ENCODE data around the gene ZNF839.
"Not testable (repeated sequence)": the region's sequence is repeated elsewhere in the genome, so short reads cannot be mapped to it uniquely, and the experiment has no call there.

The ZNF839 gene

GRCh38 chr14:102319351-102320032 is at the start of gene ZNF839:
TSS of gene ZNF839 (plus strand) at chr14:102319746. CDS start at chr14:102319766, 20 bp downstream.
- peak; percentile 73 for DNase-seq

- DNase-seq, result no peak
Observed at GRCh38 chr14:102272392-102272791, 47.2 kb upstream of the ZNF839 start.

- no peak for DNase-seq
Observed at GRCh38 chr14:102275866-102276265, 43.7 kb upstream of the ZNF839 start.

- DNase-seq, result no peak
Observed at GRCh38 chr14:102277874-102278630, 41.5 kb upstream of the ZNF839 start.

- no peak for DNase-seq
Observed at GRCh38 chr14:102278631-102278935, 41.0 kb upstream of the ZNF839 start.

GRCh38 chr14:102279282-102279681 is 40.3 kb upstream of the ZNF839 start:
- no peak for DNase-seq

GRCh38 chr14:102279688-102280348 is 39.7 kb upstream of the ZNF839 start:
- DNase-seq, result no peak

GRCh38 chr14:102280376-102280962 is 39.1 kb upstream of the ZNF839 start:
- DNase-seq, result no peak

GRCh38 chr14:102282751-102283465 is 36.6 kb upstream of the ZNF839 start:
- DNase-seq, result no peak

- DNase-seq, result no peak
Observed at GRCh38 chr14:102283631-102284129, 35.9 kb upstream of the ZNF839 start.

GRCh38 chr14:102285106-102285505 is 34.4 kb upstream of the ZNF839 start:
- no peak for DNase-seq

GRCh38 chr14:102288139-102288538 is 31.4 kb upstream of the ZNF839 start:
- no peak for DNase-seq

GRCh38 chr14:102292441-102292840 is 27.1 kb upstream of the ZNF839 start:
- no peak for DNase-seq

- no peak for DNase-seq
Observed at GRCh38 chr14:102293781-102294180, 25.8 kb upstream of the ZNF839 start.

- no peak for DNase-seq
Observed at GRCh38 chr14:102295270-102295669, 24.3 kb upstream of the ZNF839 start.

GRCh38 chr14:102297436-102298170 is 21.9 kb upstream of the ZNF839 start:
- DNase-seq, result no peak

- DNase-seq, result not testable (repeated sequence)
Observed at GRCh38 chr14:102298303-102299070, 21.1 kb upstream of the ZNF839 start.

- DNase-seq, result no peak
Observed at GRCh38 chr14:102303664-102304063, 15.9 kb upstream of the ZNF839 start.

- DNase-seq, result peak; percentile 92
Observed at GRCh38 chr14:102304611-102305506, 14.7 kb upstream of the ZNF839 start, which contains the start of gene MOK. TSS of gene MOK (minus strand) at chr14:102305164. CDS start at chr14:102304968, 196 bp downstream.

All from KG1 (cell line).